Esophagus muscularis mucosa (tissue), 4 donors: ENCODE data around the gene ASB18. TPM values are rescaled to one million over a fixed set of nuclear protein-coding genes. Genes with fewer than 3 reads are reported as not detected.

ENCODE experiments used
- DNase-seq: peaks from one replicate; pipeline ENCODE4 v3.0.0-alpha.2; 2017; ENCODE audit errors: extremely low spot score
- H3K27ac ChIP-seq, 4 donors: fragments of 200-600 bp; sonication (generic); replicated peaks in 1 of 4; 1 replicate in 3 of 4; 2 replicates in 1 of 4; pipeline ENCODE4 v1.5.1; 2016 to 2019; ENCODE audit warnings: mild to moderate bottlenecking in 1 of 4
- H3K27me3 ChIP-seq, 4 donors: fragments of 200-600 bp; sonication (generic); one replicate each; pipeline versions ENCODE4 v1.5.1 to v1.6.0; 2016 to 2019
- H3K36me3 ChIP-seq, 4 donors: fragments of 200-600 bp; sonication (generic); one replicate each; pipeline ENCODE4 v1.5.1; 2016 to 2019
- H3K4me1 ChIP-seq, 4 donors: fragments of 200-600 bp; sonication (generic); one replicate each; pipeline ENCODE4 v1.5.1; 2016 to 2019
- H3K4me3 ChIP-seq, 4 donors: fragments of 200-600 bp; sonication (generic); 1 replicate in 2 of 4; 2 replicates in 2 of 4; pipeline ENCODE4 v1.5.1; 2016 to 2019; ENCODE audit warnings: mild to moderate bottlenecking in 4 of 4, moderate library complexity in 1 of 4
- H3K9me3 ChIP-seq, 4 donors: fragments of 200-600 bp; sonication (generic); 1 replicate in 3 of 4; 2 replicates in 1 of 4; pipeline ENCODE4 v1.5.1; 2016 to 2019
- CTCF ChIP-seq, 3 experiments: fragments of 200-600 bp in 2 of 3; fragments of 450-650 bp in 1 of 3; sonication (generic) in 2 of 3; IDR thresholded peaks; one replicate each; pipeline ENCODE4 v1.5.1; 2017 to 2019; ENCODE audit warnings: antibody characterized with exemption in 3 of 3, mild to moderate bottlenecking in 2 of 3, moderate library complexity in 1 of 3
- EP300 ChIP-seq: sonication (generic); formaldehyde crosslinking; IDR thresholded peaks from one replicate; pipeline ENCODE4 v1.6.1; 2017; ENCODE audit warnings: antibody characterized with exemption
- POLR2A ChIP-seq: fragments of 450-650 bp; IDR thresholded peaks from one replicate; pipeline ENCODE4 v1.6.1; 2017; ENCODE audit warnings: antibody characterized with exemption, moderate library complexity, mild to moderate bottlenecking, low read depth
- POLR2AphosphoS5 ChIP-seq, 2 donors: sonication (generic); formaldehyde crosslinking; IDR thresholded peaks; one replicate each; pipeline ENCODE4 v1.6.1; 2017; ENCODE audit warnings: antibody characterized with exemption in 2 of 2
- WGBS: methylation state at CpG from one replicate; pipeline ENCODE4 v1.1.5; 2018; 5-methylcytosine and 5-hydroxymethylcytosine counted together
- intact Hi-C: fragments of 100-400 bp; cut with DNase I; formaldehyde crosslinking; loops from one replicate; pipeline ENCODE4 v1.15.1; 2023
- total RNA-seq, 4 donors: library from RNA; depleted of rRNA; stranded (reverse); fragments of >200 nt; gene quantifications; one replicate each; pipeline versions ENCODE4 v1.1.0 to v1.2.1, GENCODE V29; 2016

Gene ASB18
- total RNA-seq = not detected

- DNase-seq = no peak
- intact Hi-C loops = no loop called here
- no peak within 1 kb of the TSS for H3K27ac ChIP-seq
- peaks cover 0 to 6% (median 2%) of the 10 kb centered on the region in 4 donors for H3K4me1 ChIP-seq
- no peak for TF ChIP-seq POLR2AphosphoS5 (IDR thresholded peaks at IDR 0.05)
- TF ChIP-seq CTCF (IDR thresholded peaks at IDR 0.05) = no peak
- 22% methylated on average over 8 of the region's 8 CpGs for WGBS
- H3K9me3 ChIP-seq = no peaks in the 10 kb centered on the region
- no peak within 1 kb of the TSS for H3K4me3 ChIP-seq
- no peaks in the 10 kb centered on the region for H3K36me3 ChIP-seq
- peaks cover 0 to 5% (median 0%) of the 10 kb centered on the region in 4 donors for H3K27me3 ChIP-seq
These were observed at the start of gene ASB18 for GRCh38 chr2:236264256-236264655. Gene ASB18, minus strand, starts transcription at chr2:236264406. Its CDS starts 61 bp downstream, at chr2:236264345.

GRCh38 chr2:236311286-236311685 lies 47.1 kb upstream of the ASB18 start:
- TF ChIP-seq CTCF (IDR thresholded peaks at IDR 0.05) = no peak
- TF ChIP-seq POLR2AphosphoS5 (IDR thresholded peaks at IDR 0.05) = no peak
- no peak for TF ChIP-seq EP300
- TF ChIP-seq POLR2A = no peak
- no peaks in the 10 kb centered on the region for H3K36me3 ChIP-seq
- H3K27me3 ChIP-seq = peaks cover 0 to 8% (median 0%) of the 10 kb centered on the region in 4 donors
- DNase-seq = no peak
- intact Hi-C loops = no loop called here
- H3K4me1 ChIP-seq = no peaks in the 10 kb centered on the region
- H3K4me3 ChIP-seq = no peak overlapping the region
- 83% methylated on average over 3 of the region's 3 CpGs for WGBS
- H3K27ac ChIP-seq = no peak overlapping the region
- H3K9me3 ChIP-seq = peaks cover 0 to 20% (median 10%) of the 10 kb centered on the region in 4 donors

- WGBS = 32% methylated on average over 4 of the region's 9 CpGs
- no peaks in the 10 kb centered on the region for H3K36me3 ChIP-seq
- peaks cover 0 to 8% (median 0%) of the 10 kb centered on the region in 4 donors for H3K27me3 ChIP-seq
- H3K27ac ChIP-seq = no peak overlapping the region
- intact Hi-C loops = no loop called here
- H3K4me3 ChIP-seq = no peak overlapping the region
- no peak for DNase-seq
- peaks cover 0 to 20% (median 10%) of the 10 kb centered on the region in 4 donors for H3K9me3 ChIP-seq
- H3K4me1 ChIP-seq = no peaks in the 10 kb centered on the region
- TF ChIP-seq EP300 (no peak), CTCF (IDR thresholded peaks at IDR 0.05) (peak in 2 of 3 experiments; percentile 20 to 39), POLR2AphosphoS5 (IDR thresholded peaks at IDR 0.05) (no peak), POLR2A (no peak)
These were observed 45.4 kb upstream of the ASB18 start for GRCh38 chr2:236309669-236310029.

- 72% methylated on average over 19 of the region's 19 CpGs for WGBS
- Histone ChIP-seq H3K4me3 (no peak overlapping the region), H3K4me1 (no peaks in the 10 kb centered on the region), H3K27ac (no peak overlapping the region), H3K9me3 (peaks cover 0 to 20% (median 10%) of the 10 kb centered on the region in 4 donors), H3K36me3 (no peaks in the 10 kb centered on the region), H3K27me3 (peaks cover 0 to 8% (median 0%) of the 10 kb centered on the region in 4 donors)
- intact Hi-C loops = no loop called here
- TF ChIP-seq CTCF (IDR thresholded peaks at IDR 0.05) = no peak
- no peak for TF ChIP-seq POLR2AphosphoS5 (IDR thresholded peaks at IDR 0.05)
- no peak for TF ChIP-seq POLR2A
- no peak for TF ChIP-seq EP300
- DNase-seq = no peak
These were observed 44.9 kb upstream of the ASB18 start for GRCh38 chr2:236308855-236309668.
